ENCODE data around the gene CEACAM4.
"Not testable (repeated sequence)": the region's sequence is repeated elsewhere in the genome, so short reads cannot be mapped to it uniquely, and the experiment has no call there.

The CEACAM4 gene

DNA sequence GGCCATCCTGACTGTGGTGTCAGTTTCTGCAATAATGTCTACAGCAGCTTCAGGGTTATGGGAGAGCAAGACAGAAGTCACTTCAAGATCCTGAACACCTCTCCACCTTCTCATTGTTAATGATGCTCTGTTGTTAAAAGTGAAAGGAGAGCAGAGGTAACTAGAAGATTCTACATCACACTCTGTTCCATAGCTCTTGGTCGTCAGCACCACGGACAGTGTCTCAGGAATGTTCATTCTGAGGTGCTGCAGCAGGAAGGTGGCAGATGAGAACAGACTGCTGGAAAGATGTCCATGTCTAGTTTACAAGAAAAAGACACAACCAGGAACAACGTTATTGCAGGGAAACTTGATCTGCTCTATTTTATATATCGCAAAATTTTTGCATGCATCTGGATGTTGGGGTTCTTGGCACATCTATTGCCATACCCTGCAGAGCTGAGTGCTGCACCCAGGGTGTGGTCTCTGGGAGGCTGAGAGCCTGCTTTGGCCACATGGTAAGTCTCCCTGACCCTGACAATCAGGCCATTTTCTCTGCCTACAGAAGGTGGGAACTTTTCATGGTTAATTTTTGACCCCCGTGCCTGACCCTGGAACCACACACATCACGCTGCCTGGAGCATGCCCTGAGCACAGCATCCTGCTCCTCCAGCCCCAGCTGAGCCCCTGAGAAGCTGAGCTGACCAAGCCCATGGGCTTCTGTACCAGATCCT lies 38.2 kb downstream of the CEACAM4 start:
- Histone ChIP-seq H3K9ac (no peak overlapping the region), H3K27me3 (no peaks in the 10 kb centered on the region), H4K20me1 (peaks cover 48% of the 10 kb centered on the region), H3K9me3 (no peaks in the 10 kb centered on the region; the same call in 1 of the 2 replicates), H3K4me1 (no peaks in the 10 kb centered on the region), H3K4me3 (no peak overlapping the region), H3K4me2 (no peak overlapping the region), H3K36me3 (peaks cover 52% of the 10 kb centered on the region), H3K27ac (no peak overlapping the region)
- no peak for TF ChIP-seq Cebpa-rat (IDR thresholded peaks at IDR 0.05)

DNA sequence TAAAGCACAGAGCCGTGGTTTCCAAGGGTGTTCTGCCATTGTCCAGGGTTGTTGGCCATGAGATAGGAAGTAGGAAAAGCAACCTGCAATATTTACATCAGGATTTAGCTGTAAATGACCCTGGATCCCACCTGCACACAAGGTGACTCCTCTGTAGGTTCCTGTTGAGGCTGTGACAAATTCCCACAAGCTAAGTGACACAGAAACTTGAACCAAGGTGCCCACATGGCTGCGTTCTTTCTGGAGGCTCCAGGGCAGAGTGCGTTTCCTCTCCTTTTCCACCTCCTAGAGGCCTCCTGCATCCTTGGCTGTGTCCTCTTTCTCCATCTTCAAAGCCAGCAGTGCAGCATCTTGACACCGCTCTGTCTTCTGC lies 39.0 kb downstream of the CEACAM4 start:
- H3K36me3 ChIP-seq = peaks cover 60% of the 10 kb centered on the region
- peaks cover 7% of the 10 kb centered on the region for H3K9me3 ChIP-seq
- H4K20me1 ChIP-seq = peaks cover 48% of the 10 kb centered on the region
- no peaks in the 10 kb centered on the region for H3K27me3 ChIP-seq
- H3K4me2 ChIP-seq = no peak overlapping the region
- H3K4me3 ChIP-seq = no peak overlapping the region
- H3K4me1 ChIP-seq = no peaks in the 10 kb centered on the region
- no peak overlapping the region for H3K9ac ChIP-seq
- no peak overlapping the region for H3K27ac ChIP-seq
- TF ChIP-seq Cebpa-rat (IDR thresholded peaks at IDR 0.05) = no peak

DNA sequence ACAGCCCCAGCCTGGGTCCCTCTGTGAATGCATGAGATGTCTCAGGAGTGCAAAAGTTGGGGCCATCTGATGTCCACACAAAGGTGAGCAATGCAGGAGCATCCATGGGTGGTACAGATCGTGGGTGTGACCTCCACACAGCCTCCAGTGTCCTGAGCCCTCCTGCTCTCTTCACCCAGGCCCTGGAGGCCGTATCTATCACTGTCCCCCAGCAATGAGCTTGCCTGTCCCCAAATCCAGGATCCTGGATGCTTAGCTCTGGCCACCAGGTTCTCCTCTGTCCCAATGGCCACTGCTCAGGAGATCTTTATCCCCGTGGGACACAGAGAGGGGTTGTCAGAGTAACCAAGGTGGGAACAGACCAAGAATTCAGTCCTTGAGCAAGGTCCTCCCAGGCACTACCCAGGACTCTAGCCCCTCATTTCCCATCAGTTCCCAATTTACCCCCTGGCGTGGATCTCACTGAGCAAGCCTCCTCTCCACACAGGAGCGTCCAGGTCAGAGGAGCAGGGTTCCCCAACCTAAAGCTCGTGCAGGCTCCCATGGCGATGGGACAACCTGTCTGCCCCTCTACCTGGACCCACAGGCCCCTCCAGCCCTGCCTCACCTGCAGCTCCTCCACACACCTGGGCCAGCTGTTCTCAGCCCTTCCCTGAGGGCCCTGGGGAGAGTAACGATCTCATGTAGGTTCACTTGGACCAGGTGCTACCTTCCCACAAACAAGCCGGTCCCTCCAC lies 39.6 kb downstream of the CEACAM4 start:
- peaks cover 48% of the 10 kb centered on the region for H4K20me1 ChIP-seq
- no peak overlapping the region for H3K9ac ChIP-seq
- H3K36me3 ChIP-seq = peaks cover 65% of the 10 kb centered on the region
- no peak overlapping the region for H3K27ac ChIP-seq
- no peaks in the 10 kb centered on the region for H3K4me1 ChIP-seq
- TF ChIP-seq Cebpa-rat (IDR thresholded peaks at IDR 0.05) = no peak
- H3K4me3 ChIP-seq = no peak overlapping the region
- no peak overlapping the region for H3K4me2 ChIP-seq
- H3K27me3 ChIP-seq = no peaks in the 10 kb centered on the region
- H3K9me3 ChIP-seq = peaks cover 12% of the 10 kb centered on the region

- H3K36me3 ChIP-seq = peaks cover 77% of the 10 kb centered on the region
- TF ChIP-seq Cebpa-rat (IDR thresholded peaks at IDR 0.05) = no peak
- H3K4me1 ChIP-seq = no peaks in the 10 kb centered on the region
- no peak overlapping the region for H3K4me2 ChIP-seq
- peaks cover 48% of the 10 kb centered on the region for H4K20me1 ChIP-seq
- H3K4me3 ChIP-seq = no peak overlapping the region
- peaks cover 24% of the 10 kb centered on the region for H3K9me3 ChIP-seq
- H3K27ac ChIP-seq = no peak overlapping the region
- H3K27me3 ChIP-seq = no peaks in the 10 kb centered on the region
- no peak overlapping the region for H3K9ac ChIP-seq
Observed at GRCh38 chr19:41586064-41586463, 40.8 kb downstream of the CEACAM4 start.

DNA sequence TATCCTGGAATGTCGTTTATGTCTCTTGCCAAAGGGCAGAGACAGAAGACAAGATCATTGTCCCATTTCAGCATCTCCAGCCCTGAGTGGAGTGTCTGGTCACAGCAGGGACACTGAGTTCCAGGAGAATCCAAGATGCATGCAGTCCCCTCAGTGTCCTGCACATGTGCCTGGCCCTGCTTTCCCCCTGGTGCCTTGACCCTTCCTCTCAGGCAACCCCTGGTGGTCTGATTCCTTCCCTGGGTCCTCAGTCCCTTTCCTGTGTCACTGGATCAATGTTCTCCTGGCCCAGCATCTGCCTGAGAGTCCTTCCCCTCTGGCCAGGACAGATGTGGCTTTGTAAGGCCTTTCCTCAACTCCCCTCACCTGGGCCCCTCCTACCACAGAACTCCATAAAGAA lies 41.9 kb downstream of the CEACAM4 start:
- Histone ChIP-seq H3K4me3 (no peak overlapping the region), H3K4me2 (no peak overlapping the region), H3K36me3 (peaks cover 89% of the 10 kb centered on the region), H3K9me3 (peaks cover 36% of the 10 kb centered on the region), H3K27me3 (no peaks in the 10 kb centered on the region), H3K4me1 (no peaks in the 10 kb centered on the region), H4K20me1 (peaks cover 48% of the 10 kb centered on the region), H3K9ac (no peak overlapping the region), H3K27ac (no peak overlapping the region)
- no peak for TF ChIP-seq Cebpa-rat (IDR thresholded peaks at IDR 0.05)

- Histone ChIP-seq H3K9ac (no peak overlapping the region), H3K4me1 (no peaks in the 10 kb centered on the region), H3K36me3 (peaks cover 95% of the 10 kb centered on the region), H3K9me3 (peaks cover 42% of the 10 kb centered on the region), H3K4me3 (no peak overlapping the region), H3K4me2 (no peak overlapping the region), H3K27me3 (no peaks in the 10 kb centered on the region), H3K27ac (no peak overlapping the region), H4K20me1 (peaks cover 47% of the 10 kb centered on the region)
- TF ChIP-seq Cebpa-rat (IDR thresholded peaks at IDR 0.05) = no peak
Observed at GRCh38 chr19:41584260-41584810, 42.5 kb downstream of the CEACAM4 start.

GRCh38 chr19:41582577-41583182 lies 44.2 kb downstream of the CEACAM4 start:
- not testable (repeated sequence) for H3K4me2 ChIP-seq, H3K27ac ChIP-seq, H3K27me3 ChIP-seq, H3K9ac ChIP-seq, H3K4me1 ChIP-seq
- Histone ChIP-seq H3K4me3 (peak overlapping the region; percentile 22; the same call in 1 of the 2 replicates), H3K36me3 (peaks cover 100% of the 10 kb centered on the region), H3K9me3 (peaks cover 49% of the 10 kb centered on the region), H4K20me1 (peaks cover 30% of the 10 kb centered on the region)

- not testable (repeated sequence) for H3K27ac ChIP-seq, H3K27me3 ChIP-seq, H3K9ac ChIP-seq, H3K4me2 ChIP-seq
- Histone ChIP-seq H3K4me3 (peak overlapping the region; percentile 19; the same call in 1 of the 2 replicates), H3K4me1 (peaks cover 13% of the 10 kb centered on the region), H3K36me3 (peaks cover 96% of the 10 kb centered on the region), H4K20me1 (peaks cover 14% of the 10 kb centered on the region; the same call in 1 of the 2 replicates), H3K9me3 (peaks cover 49% of the 10 kb centered on the region)
Observed at GRCh38 chr19:41581068-41581467, 45.8 kb downstream of the CEACAM4 start.

GRCh38 chr19:41578886-41579285 lies 48.0 kb downstream of the CEACAM4 start:
- no peak overlapping the region for H3K9ac ChIP-seq
- no peak overlapping the region for H3K4me3 ChIP-seq
- peaks cover 21% of the 10 kb centered on the region for H3K4me1 ChIP-seq
- H3K36me3 ChIP-seq = peaks cover 75% of the 10 kb centered on the region
- 0 out of 2 replicates have a peak, but pooled peaks cover 4% of the 10 kb centered on the region for H4K20me1 ChIP-seq
- H3K4me2 ChIP-seq = no peak overlapping the region
- peaks cover 49% of the 10 kb centered on the region for H3K9me3 ChIP-seq
- H3K27ac ChIP-seq = no peak overlapping the region
- H3K27me3 ChIP-seq = no peaks in the 10 kb centered on the region
- TF ChIP-seq Cebpa-rat (IDR thresholded peaks at IDR 0.05) = no peak

DNA sequence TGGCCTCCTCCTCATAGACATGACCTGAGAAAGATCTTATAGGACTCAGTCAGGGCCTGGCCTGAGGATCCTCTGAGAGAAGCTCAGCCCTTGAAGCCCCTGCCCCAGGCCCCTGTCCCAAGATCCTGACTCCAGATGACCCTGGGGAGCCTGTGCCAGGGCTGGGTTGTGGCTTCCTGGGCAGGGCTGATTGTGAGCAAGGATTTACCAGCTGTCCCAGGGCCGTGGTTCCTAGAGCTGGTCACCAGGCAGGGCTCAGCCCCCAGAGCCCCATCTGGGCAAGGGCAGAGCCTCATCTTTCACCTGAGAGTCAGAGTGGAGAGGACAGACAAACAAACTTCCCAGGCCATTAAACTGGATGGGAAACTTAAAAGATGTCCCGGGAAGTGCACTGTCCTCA lies 49.0 kb downstream of the CEACAM4 start:
- no peaks in the 10 kb centered on the region for H3K27me3 ChIP-seq

More for the DNA sequence above, 49.0 kb downstream of the CEACAM4 start:
- Histone ChIP-seq H3K4me1 (peaks cover 21% of the 10 kb centered on the region), H3K36me3 (peaks cover 75% of the 10 kb centered on the region), H3K27ac (no peak overlapping the region), H3K4me3 (no peak overlapping the region), H3K9ac (peak overlapping the region; percentile 38; the same call in 1 of the 2 replicates), H3K9me3 (peaks cover 43% of the 10 kb centered on the region), H3K4me2 (no peak overlapping the region), H4K20me1 (peaks cover 14% of the 10 kb centered on the region)
- TF ChIP-seq Cebpa-rat (IDR thresholded peaks at IDR 0.05) = no peak
